ENCODE measurements around the gene UPF2. TPM values are rescaled to one million over a fixed set of nuclear protein-coding genes. Genes with fewer than 3 reads are reported as not detected.

Gene UPF2
- polyA plus RNA-seq, 1 donor (not counting 4 experiments of a cell fraction or from before 2014, with no cell fraction given): 20.3 TPM

- Histone ChIP-seq H3K9me1 (ENCODE audit: control insufficient read depth, extremely low read depth, insufficient read depth, low read length) (no peaks in the 10 kb centered on the region), H3K27ac (ENCODE audit: control insufficient read depth, insufficient read depth, low read length) (no peak overlapping the region), H2AFZ (ENCODE audit: control insufficient read depth, low read length) (no peak overlapping the region), H3K4me2 (ENCODE audit: control insufficient read depth, extremely low read depth, insufficient read depth, low read depth, low read length) (no peak overlapping the region), H3K36me3 (ENCODE audit: control insufficient read depth in 2 of 2, extremely low read depth in 1 of 2, insufficient read depth in 2 of 2, low read length in 2 of 2) (no peaks in the 10 kb centered on the region), H3K9ac (ENCODE audit: control insufficient read depth, extremely low read depth, insufficient read depth, low read length) (no peak overlapping the region), H3K9me3 (ENCODE audit: control insufficient read depth, low read depth, low read length) (no peaks in the 10 kb centered on the region), H3K27me3 (ENCODE audit: control insufficient read depth, extremely low read depth, insufficient read depth, low read length) (no peaks in the 10 kb centered on the region), H3K4me1 (ENCODE audit: control insufficient read depth, extremely low read depth, insufficient read depth, low read length) (peaks cover 5% of the 10 kb centered on the region), H4K20me1 (ENCODE audit: control insufficient read depth, extremely low read depth, insufficient read depth, low read length) (no peaks in the 10 kb centered on the region), H3K4me3 (ENCODE audit: control insufficient read depth in 2 of 3, extremely low read depth in 1 of 3, insufficient read depth in 2 of 3, low read depth in 1 of 3, low read length in 3 of 3) (no peak overlapping the region), H3K79me2 (ENCODE audit: control insufficient read depth, insufficient read depth, low read length) (no peaks in the 10 kb centered on the region)
- FAIRE-seq: no peak
- DNase-seq (ENCODE audit: low read depth, low spot score): no peak
- dilution Hi-C loops (cut with MboI; ENCODE audit: extremely low pct_ligation_motif_present, low sequenced_read_pairs): no loop called here
- TF ChIP-seq CTCF (optimal IDR thresholded peaks at IDR 0.05 in 1 of 3, IDR thresholded peaks at IDR 0.05 in 1 of 3, conservative IDR thresholded peaks at IDR 0.05 in 1 of 3; ENCODE audit: extremely low read depth in 1 of 3, insufficient read depth in 2 of 3, low read length in 3 of 3) (no peak), EZH2 (IDR thresholded peaks at IDR 0.05; ENCODE audit: low read length) (no peak)
These were observed 8.6 kb upstream of the UPF2 start for GRCh38 chr10:12051241-12051640.

DNA sequence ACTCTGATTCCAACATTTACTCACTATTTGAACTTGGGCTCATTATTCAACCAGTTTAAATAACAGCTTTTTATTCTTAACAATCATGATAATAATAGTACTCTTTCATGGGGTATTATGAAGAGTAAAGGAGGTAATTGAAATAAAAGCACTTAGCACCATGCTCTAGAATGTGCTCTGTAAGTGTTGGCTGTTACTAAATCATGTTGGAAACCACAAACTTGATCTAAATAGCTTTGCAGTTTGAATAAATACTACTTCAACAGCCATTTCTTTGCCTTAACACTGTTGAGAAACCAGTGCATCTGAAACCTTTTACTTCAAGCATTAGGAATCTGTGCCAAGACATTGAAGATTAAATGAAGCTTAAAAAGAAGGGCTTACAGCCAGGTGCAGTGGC lies 7.9 kb upstream of the UPF2 start:
- Histone ChIP-seq H3K79me2 (ENCODE audit: control insufficient read depth, insufficient read depth, low read length) (no peaks in the 10 kb centered on the region), H3K4me3 (ENCODE audit: control insufficient read depth in 2 of 3, extremely low read depth in 1 of 3, insufficient read depth in 2 of 3, low read depth in 1 of 3, low read length in 3 of 3) (no peak overlapping the region), H3K4me2 (ENCODE audit: control insufficient read depth, extremely low read depth, insufficient read depth, low read depth, low read length) (no peak overlapping the region), H3K27me3 (ENCODE audit: control insufficient read depth, extremely low read depth, insufficient read depth, low read length) (no peaks in the 10 kb centered on the region), H2AFZ (ENCODE audit: control insufficient read depth, low read length) (no peak overlapping the region), H3K27ac (ENCODE audit: control insufficient read depth, insufficient read depth, low read length) (no peak overlapping the region), H3K9me3 (ENCODE audit: control insufficient read depth, low read depth, low read length) (no peaks in the 10 kb centered on the region), H4K20me1 (ENCODE audit: control insufficient read depth, extremely low read depth, insufficient read depth, low read length) (no peaks in the 10 kb centered on the region), H3K9ac (ENCODE audit: control insufficient read depth, extremely low read depth, insufficient read depth, low read length) (no peak overlapping the region), H3K36me3 (ENCODE audit: control insufficient read depth in 2 of 2, extremely low read depth in 1 of 2, insufficient read depth in 2 of 2, low read length in 2 of 2) (no peaks in the 10 kb centered on the region), H3K4me1 (ENCODE audit: control insufficient read depth, extremely low read depth, insufficient read depth, low read length) (peaks cover 5% of the 10 kb centered on the region), H3K9me1 (ENCODE audit: control insufficient read depth, extremely low read depth, insufficient read depth, low read length) (no peaks in the 10 kb centered on the region)
- no peak for FAIRE-seq
- DNase-seq (ENCODE audit: low read depth, low spot score): no peak
- TF ChIP-seq CTCF (optimal IDR thresholded peaks at IDR 0.05 in 1 of 3, IDR thresholded peaks at IDR 0.05 in 1 of 3, conservative IDR thresholded peaks at IDR 0.05 in 1 of 3; ENCODE audit: extremely low read depth in 1 of 3, insufficient read depth in 2 of 3, low read length in 3 of 3) (no peak), EZH2 (IDR thresholded peaks at IDR 0.05; ENCODE audit: low read length) (no peak)
- dilution Hi-C loops (cut with MboI; ENCODE audit: extremely low pct_ligation_motif_present, low sequenced_read_pairs): no loop called here
